Tibial nerve (tissue), 3 donors: ENCODE data around the gene B3GAT1.

Source experiments
- CTCF ChIP-seq, 5 experiments: fragments of 200-600 bp in 3 of 5; fragments of 450-650 bp in 2 of 5; sonication (generic) in 3 of 5; IDR thresholded peaks; one replicate each; pipeline ENCODE4 v1.5.1; 2016 to 2019; ENCODE audit warnings: antibody characterized with exemption in 5 of 5, mild to moderate bottlenecking in 3 of 5, moderate library complexity in 2 of 5
- POLR2A ChIP-seq, 2 donors: fragments of 450-650 bp; IDR thresholded peaks; one replicate each; pipeline ENCODE4 v1.6.1; 2017; ENCODE audit warnings: antibody characterized with exemption in 2 of 2, mild to moderate bottlenecking in 2 of 2, moderate library complexity in 2 of 2

DNA sequence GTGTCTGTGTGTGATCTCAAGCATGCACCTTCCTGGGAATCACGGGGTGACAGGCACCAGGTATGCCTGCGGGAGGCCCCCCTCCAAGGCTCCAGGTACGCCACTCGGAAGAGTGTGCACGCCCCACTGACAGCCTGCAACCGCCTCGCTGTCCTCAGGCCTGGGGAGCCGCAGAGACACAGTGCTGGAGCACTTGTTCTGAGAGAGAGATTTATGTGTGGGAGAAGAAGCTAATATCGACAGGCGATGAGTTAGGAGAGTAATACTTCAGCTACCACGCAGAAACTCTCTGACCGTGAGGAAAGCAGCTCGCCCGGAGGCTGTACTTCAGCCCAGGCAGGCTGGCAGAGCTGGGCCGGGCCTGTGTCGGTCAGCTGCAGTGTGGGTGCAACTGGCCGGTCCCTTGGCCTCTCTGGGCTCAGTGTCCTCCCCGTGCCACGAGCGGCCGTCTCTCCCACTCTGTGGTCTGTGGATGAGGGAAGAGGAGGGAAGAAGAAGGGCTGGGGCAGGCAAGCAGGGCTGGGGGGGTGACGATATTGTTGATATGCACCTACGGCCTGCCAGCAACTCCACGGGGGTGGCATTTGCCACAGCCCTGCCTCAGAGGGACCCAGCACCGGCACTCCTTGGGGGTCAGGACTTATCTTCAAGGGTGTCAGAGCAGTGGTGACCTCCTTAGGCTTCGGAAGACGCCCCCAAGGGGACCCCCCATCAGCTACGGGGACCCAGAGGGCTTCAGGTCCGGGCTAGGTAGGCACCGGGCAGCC is 7.3 kb downstream of the B3GAT1 start:
- TF ChIP-seq CTCF (IDR thresholded peaks at IDR 0.05) (no peak), POLR2A (IDR thresholded peaks at IDR 0.05) (no peak)
